Activated CD4-positive, CD25-positive, alpha-beta regulatory T cell (primary cell): ENCODE data around the gene MCRIP1.
A peak's percentile ranks its signal among the peaks of the same experiment; 100 is the strongest.

Experiments used
- DNase-seq, 4 experiments: peaks; one replicate each; lab custom pipeline; 2025; lab: John Stamatoyannopoulos, UW

Gene MCRIP1

GRCh38 chr17:81860756-81861568 is 27.9 kb upstream of the MCRIP1 start:
- peak; percentile 98 to 100 (median 100) for DNase-seq

GRCh38 chr17:81859906-81860755 is 27.0 kb upstream of the MCRIP1 start, which contains the start of gene P4HB:
Gene P4HB (minus strand): TSS chr17:81860535. CDS start chr17:81860471, 64 bp downstream.
- peak in 1 of 4 experiments; percentile 100 for DNase-seq

GRCh38 chr17:81858967-81859905 is 26.1 kb upstream of the MCRIP1 start:
- no peak for DNase-seq

DNA sequence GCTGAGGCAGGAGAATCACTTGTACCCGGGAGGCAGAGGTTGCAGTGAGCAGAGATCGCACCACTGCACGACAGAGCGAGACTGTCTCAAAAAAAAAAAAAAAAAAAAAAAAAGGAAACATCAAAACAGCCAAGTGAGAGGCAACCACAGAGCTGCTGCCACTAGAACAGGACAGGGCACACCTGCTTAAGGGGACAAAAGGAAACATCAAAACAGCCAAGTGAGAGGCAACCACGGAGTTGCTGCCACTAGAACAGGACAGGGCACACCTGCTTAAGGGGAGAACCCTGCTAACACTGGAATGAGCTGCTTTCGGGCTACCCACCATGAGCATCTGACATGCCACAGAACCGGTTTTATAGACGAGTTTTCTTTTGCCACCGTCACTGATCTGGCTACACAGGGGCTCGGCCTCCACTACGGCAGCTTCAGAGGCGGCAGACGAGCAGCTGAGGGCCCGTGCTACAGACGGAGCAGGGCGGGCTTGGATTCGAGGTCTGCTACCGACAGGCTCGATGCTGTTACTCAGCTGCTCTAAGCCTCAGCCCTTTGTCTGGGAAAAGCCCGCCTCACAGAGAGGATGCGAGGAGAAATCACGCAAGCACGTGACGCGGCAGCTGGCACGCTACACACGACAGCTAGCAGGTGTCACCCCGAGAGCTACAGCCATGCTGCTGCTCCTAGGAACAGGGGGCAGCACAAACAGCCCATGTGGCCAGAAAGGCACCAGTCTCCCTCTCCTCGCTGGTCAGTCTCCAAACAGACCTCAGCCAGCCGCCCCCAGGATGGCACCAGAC is 25.3 kb upstream of the MCRIP1 start:
- DNase-seq, result no peak

DNA sequence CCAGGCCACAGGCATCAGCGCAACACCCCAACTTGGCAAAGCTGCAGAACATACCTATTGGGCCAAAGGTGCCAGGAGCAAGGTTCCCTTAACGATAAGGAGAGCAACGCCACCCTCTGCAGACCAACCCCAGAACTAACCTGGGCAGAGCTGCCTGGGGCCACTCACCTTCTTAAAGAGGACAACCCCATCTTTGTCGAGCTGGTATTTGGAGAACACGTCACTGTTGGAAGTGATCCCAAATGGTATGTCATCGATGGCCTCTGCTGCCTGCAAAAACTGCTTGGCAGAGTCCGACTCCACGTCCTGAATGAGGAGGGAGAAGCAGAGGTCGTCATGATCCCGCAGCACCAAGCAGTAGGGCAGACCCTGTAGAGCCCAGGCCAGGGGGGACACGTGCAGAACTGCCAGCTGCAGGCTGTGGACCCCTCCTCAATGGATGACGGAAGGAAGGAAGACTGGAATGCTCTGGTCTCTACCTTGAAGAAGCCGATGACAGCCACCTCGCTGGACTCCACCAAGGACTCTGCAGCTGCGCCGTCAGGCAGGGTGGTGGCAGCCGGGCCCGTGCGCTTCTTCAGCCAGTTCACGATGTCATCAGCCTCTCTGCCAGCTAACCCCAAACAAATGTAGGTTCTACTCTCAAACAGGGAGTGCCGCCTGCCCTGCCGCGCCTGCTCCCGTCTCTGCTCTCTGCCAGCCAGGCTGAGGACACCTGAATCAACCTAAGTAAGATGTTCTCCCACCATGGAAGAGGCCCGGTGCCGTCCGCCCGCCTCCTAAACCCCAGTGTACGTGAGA is 22.1 kb upstream of the MCRIP1 start:
- DNase-seq, result no peak

GRCh38 chr17:81852237-81852636 is 19.1 kb upstream of the MCRIP1 start:
- DNase-seq, result no peak

GRCh38 chr17:81851423-81851822 is 18.3 kb upstream of the MCRIP1 start:
- DNase-seq, result no peak

GRCh38 chr17:81849457-81849856 is 16.4 kb upstream of the MCRIP1 start:
- no peak for DNase-seq

GRCh38 chr17:81846743-81847689 is 13.9 kb upstream of the MCRIP1 start:
- no peak for DNase-seq

GRCh38 chr17:81845881-81846742 is 13.0 kb upstream of the MCRIP1 start:
- DNase-seq, result no peak

- no peak for DNase-seq
Observed at GRCh38 chr17:81845361-81845760, 12.3 kb upstream of the MCRIP1 start.

DNA sequence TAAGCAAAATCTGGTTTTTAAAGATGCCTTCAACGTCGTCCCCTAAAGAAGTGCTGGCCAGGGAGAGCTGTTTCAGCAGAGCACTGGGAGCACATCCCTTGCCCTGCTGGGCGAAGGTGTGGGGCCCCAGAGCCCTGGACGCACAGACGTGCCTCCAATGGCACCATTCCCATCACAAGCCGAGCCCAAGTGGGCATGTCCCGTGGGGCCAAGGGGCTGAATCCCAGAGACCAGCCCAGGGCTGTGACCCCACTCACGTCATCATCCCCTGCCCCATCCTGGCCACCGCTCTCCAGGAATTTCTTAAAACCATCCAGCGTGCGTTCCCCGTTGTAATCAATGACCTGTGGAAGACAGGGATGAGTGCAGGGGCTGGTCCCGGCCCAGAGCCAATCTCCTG is 11.8 kb upstream of the MCRIP1 start:
- DNase-seq, result no peak

GRCh38 chr17:81844327-81844851 is 11.3 kb upstream of the MCRIP1 start:
- no peak for DNase-seq

- DNase-seq, result no peak
Observed at GRCh38 chr17:81843713-81844326, 10.7 kb upstream of the MCRIP1 start.

- DNase-seq, result no peak
Observed at GRCh38 chr17:81842725-81843504, 9.8 kb upstream of the MCRIP1 start.

DNA sequence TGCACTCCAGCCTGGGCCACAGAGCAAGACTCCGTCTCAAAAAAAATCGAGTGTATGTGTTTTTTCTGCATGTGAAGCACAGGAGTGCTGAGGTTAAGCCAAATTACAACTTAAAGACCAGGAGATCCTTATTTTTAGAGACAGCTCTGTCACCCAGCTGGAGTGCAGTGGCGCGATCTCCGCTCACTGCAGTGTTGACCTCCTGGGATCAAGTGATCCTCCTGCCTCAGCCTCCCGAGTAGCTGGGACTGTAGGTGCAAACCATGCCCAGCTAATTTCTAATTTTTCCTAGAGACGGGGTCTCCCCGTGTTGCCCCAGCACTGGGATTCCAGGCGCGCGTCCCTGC is 9.3 kb upstream of the MCRIP1 start:
- DNase-seq, result no peak

DNA sequence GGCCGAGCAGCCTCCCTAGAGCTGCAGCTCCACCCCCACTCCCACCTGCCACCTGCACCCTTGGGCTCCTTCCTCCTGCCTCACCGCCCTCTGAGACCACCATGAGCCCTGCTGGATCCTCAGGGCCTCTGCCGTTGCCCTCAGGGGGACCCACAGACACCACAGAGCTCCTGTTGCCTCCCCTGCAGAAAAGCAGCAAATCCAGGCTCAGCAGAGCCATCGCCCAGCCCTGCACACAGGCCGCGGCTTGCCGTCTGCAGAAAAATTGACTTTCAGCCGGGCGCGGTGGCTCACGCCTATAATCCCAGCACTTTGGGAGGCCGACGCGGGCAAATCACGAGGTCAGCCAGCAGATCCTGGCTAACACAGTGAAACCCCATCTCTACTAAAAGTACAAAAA is 8.8 kb upstream of the MCRIP1 start:
- no peak for DNase-seq
